Dedifferentiated amniotic fluid mesenchymal stem cell (primary cell): ENCODE measurements around the gene PARN.
"Not testable (repeated sequence)": the region's sequence is repeated elsewhere in the genome, so short reads cannot be mapped to it uniquely, and the experiment has no call there.

Experiments
- DNase-seq: peaks from one replicate; pipeline ENCODE4 v3.0.0-alpha.2; 2016; ENCODE audit errors: extremely low spot score

PARN gene

GRCh38 chr16:14574698-14575415 lies 55.2 kb downstream of the PARN start:
- DNase-seq = not testable (repeated sequence)

GRCh38 chr16:14572535-14572934 lies 57.5 kb downstream of the PARN start:
- no peak for DNase-seq

GRCh38 chr16:14569213-14569612 lies 60.8 kb downstream of the PARN start:
- no peak for DNase-seq

- no peak for DNase-seq
Measured at GRCh38 chr16:14566599-14566998, 63.5 kb downstream of the PARN start.

DNA sequence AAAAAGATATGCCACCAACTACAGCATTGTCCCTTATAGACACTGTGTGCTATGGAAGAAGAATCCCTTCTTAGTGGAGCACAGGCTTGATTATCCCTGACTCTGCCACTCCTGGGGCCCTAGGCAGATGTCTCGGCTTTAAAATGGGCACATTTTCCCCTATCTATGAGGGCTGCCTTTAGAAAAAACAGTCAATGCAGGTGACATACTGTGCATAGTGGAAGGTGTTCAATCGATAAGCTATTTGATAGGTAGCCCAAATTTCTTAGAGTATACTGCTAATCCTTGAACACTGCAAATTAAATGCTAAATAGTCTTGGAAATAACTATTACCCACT lies 64.4 kb downstream of the PARN start:
- no peak for DNase-seq

GRCh38 chr16:14564861-14565687 lies 65.0 kb downstream of the PARN start:
- peak; percentile 34 for DNase-seq

DNA sequence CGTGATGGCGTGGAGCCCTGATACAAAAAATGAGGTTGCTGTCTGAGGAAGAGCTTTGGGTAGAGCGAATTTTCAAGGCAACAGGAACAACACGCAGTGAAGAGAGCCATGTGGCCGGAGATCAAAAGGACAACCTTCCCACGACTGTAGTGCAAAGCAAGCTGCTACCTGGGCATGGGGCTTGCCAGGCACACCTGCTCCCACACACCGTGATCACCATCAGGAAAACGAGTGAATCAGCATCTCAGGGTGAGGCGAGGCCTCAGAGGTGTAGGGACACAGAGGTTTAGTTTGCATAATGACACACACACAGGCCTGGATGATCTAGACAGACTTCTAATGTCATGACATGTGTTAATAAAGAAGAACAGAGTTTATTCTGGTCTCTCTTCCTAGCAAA lies 65.7 kb downstream of the PARN start:
- DNase-seq = no peak

GRCh38 chr16:14562691-14563491 lies 67.2 kb downstream of the PARN start:
- DNase-seq = no peak

- no peak for DNase-seq
Measured at GRCh38 chr16:14560523-14560922, 69.5 kb downstream of the PARN start.

GRCh38 chr16:14559809-14560241 lies 70.2 kb downstream of the PARN start:
- DNase-seq = no peak

GRCh38 chr16:14553447-14553846 lies 76.6 kb downstream of the PARN start:
- DNase-seq = no peak

DNA sequence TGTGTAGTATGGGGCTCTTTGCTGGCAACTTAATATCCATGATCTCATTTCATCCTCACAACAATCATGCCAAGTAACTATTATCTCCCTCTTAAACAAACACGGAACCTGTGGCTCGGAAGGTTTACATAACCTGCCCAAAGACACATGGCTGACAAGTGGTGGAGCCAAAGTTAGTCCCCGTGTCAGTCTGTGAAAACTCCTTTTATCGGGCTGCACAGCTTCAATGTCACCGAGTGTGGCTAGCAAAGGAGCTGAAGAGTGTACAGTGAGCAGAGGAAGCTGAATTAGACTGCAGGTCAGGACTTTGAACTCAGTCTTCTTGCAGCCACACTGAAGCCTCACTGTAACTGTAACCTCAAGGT lies 80.3 kb downstream of the PARN start:
- DNase-seq = no peak

GRCh38 chr16:14548933-14549788 lies 80.9 kb downstream of the PARN start:
- no peak for DNase-seq

- no peak for DNase-seq
Measured at GRCh38 chr16:14545346-14545884, 84.6 kb downstream of the PARN start.

GRCh38 chr16:14544846-14545245 lies 85.2 kb downstream of the PARN start:
- not testable (repeated sequence) for DNase-seq

DNA sequence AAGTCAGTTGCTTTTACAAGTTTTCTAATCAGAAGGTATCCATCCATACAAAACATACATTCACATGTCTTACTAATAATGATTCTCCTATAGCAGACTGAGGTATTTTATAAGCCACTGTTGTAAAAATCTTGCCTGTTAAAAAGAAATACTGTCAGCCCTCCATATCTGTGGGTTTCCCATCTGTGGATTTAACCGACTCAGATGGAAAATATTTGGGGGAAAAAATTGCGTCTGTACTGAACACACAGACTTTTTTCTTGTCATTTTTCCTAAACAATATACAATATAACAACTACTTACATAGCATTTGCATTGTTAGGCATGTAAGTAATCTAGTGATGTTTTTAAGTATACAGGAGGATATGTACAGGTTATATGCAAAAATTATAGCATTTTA lies 90.4 kb downstream of the PARN start:
- DNase-seq = no peak

- no peak for DNase-seq
Measured at GRCh38 chr16:14539156-14539555, 90.9 kb downstream of the PARN start.

DNA sequence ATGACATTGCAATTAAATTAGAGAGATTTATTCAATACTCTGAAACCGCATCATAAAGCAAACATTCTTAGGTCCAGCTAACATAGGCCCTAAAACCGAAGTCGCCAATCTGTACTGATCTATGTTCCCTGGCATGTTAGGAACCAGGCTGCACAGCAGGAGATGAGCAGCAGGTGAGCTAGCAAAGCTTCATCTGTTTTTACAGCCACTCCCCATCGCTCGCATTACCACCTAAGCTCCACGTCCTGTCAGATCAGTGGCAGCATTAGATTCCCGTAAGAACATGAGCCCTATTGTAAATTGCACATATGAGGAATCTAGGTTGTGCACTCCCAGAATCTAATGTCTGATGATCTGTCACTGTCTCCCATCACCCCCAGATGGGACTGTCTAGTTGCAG lies 91.5 kb downstream of the PARN start:
- DNase-seq = no peak

- DNase-seq = no peak
Measured at GRCh38 chr16:14531613-14532012, 98.4 kb downstream of the PARN start.

DNA sequence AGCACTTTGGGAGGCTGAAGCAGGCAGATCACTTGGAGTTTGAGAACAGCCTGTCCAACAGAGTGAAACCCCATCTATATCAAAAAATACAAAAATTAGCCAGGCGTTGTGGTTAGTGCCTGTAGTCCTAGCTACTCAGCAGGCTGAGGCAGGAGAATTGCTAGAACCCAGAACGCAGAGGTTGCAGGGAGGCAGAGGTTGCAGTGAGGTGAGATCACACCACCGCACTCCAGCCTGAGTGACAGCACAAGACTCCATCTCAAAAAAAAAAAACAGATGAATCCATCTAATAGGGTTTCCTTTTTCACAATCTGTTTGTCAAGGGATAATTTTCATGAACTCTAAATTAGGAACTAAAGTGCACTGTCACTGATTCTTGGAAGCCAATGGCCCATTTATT lies 99.0 kb downstream of the PARN start:
- DNase-seq = no peak

DNA sequence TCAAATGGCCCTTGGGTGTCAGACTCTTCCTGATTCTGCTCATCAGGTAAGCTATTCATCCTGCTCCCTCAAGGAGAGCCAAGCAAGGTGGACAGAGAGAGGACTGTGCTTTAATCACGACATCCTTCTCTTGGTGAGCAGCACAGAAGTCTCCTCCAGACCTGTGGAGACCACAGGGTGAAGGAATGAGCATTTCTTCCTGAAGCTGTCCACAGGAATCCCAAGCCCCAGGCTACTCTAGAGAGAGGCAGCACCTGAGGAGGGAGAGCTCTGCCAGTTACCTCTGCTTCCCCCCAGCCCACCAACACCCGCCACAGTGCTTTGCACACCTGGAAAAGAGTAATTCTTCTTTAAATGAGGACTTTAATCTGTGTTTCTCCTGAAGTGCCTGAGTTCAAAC lies 100.0 kb downstream of the PARN start:
- DNase-seq = no peak
